ENCODE measurements around the gene SPATA33. TPM values are rescaled to one million over a fixed set of nuclear protein-coding genes. Genes with fewer than 3 reads are reported as not detected.
"Not testable (repeated sequence)": the region's sequence is repeated elsewhere in the genome, so short reads cannot be mapped to it uniquely, and the experiment has no call there.

SPATA33 gene
- polyA plus RNA-seq, 4 donors = 11.7 to 15.5 (median 13.1) TPM

GRCh38 chr16:89691231-89691985 lies 33.8 kb downstream of the SPATA33 start:
- DNase-seq (ENCODE audit: low read depth in 4 of 4, low spot score in 3 of 4) = no peak

- no peak for DNase-seq (ENCODE audit: low read depth in 4 of 4, low spot score in 3 of 4)
Measured at GRCh38 chr16:89691986-89692569, 34.4 kb downstream of the SPATA33 start.

- DNase-seq (ENCODE audit: low read depth in 4 of 4, low spot score in 3 of 4) = no peak
Measured at GRCh38 chr16:89693289-89693731, 35.7 kb downstream of the SPATA33 start.

- no peak for DNase-seq (ENCODE audit: low read depth in 4 of 4, low spot score in 3 of 4)
Measured at GRCh38 chr16:89693931-89694783, 36.5 kb downstream of the SPATA33 start.

GRCh38 chr16:89694784-89695085 lies 37.1 kb downstream of the SPATA33 start:
- DNase-seq (ENCODE audit: low read depth in 4 of 4, low spot score in 3 of 4) = not testable (repeated sequence)

GRCh38 chr16:89695086-89695874 lies 37.6 kb downstream of the SPATA33 start:
- no peak for DNase-seq (ENCODE audit: low read depth in 4 of 4, low spot score in 3 of 4)

- no peak for DNase-seq (ENCODE audit: low read depth in 4 of 4, low spot score in 3 of 4)
Measured at GRCh38 chr16:89695875-89696669, 38.4 kb downstream of the SPATA33 start.

- DNase-seq (ENCODE audit: low read depth in 4 of 4, low spot score in 3 of 4) = no peak
Measured at GRCh38 chr16:89696670-89697128, 39.1 kb downstream of the SPATA33 start.

GRCh38 chr16:89697161-89697615 lies 39.6 kb downstream of the SPATA33 start:
- no peak for DNase-seq (ENCODE audit: low read depth in 4 of 4, low spot score in 3 of 4)

GRCh38 chr16:89697616-89698331 lies 40.1 kb downstream of the SPATA33 start:
- no peak for DNase-seq (ENCODE audit: low read depth in 4 of 4, low spot score in 3 of 4)

GRCh38 chr16:89698717-89699116 lies 41.1 kb downstream of the SPATA33 start:
- not testable (repeated sequence) for DNase-seq (ENCODE audit: low read depth in 4 of 4, low spot score in 3 of 4)

- not testable (repeated sequence) for DNase-seq (ENCODE audit: low read depth in 4 of 4, low spot score in 3 of 4)
Measured at GRCh38 chr16:89699629-89700099, 42.0 kb downstream of the SPATA33 start.

GRCh38 chr16:89700100-89700648 lies 42.5 kb downstream of the SPATA33 start:
- DNase-seq (ENCODE audit: low read depth in 4 of 4, low spot score in 3 of 4) = peak; percentile 94 to 98 (median 96)

- no peak for DNase-seq (ENCODE audit: low read depth in 4 of 4, low spot score in 3 of 4)
Measured at GRCh38 chr16:89700649-89701424, 43.2 kb downstream of the SPATA33 start.

- DNase-seq (ENCODE audit: low read depth in 4 of 4, low spot score in 3 of 4) = peak; percentile 83 to 87 (median 84)
Measured at GRCh38 chr16:89701425-89702406, 44.1 kb downstream of the SPATA33 start, which contains the start of gene SPATA2L. Gene SPATA2L, minus strand, starts transcription at chr16:89701705. Its CDS starts 473 bp downstream, at chr16:89701232.

GRCh38 chr16:89704281-89704680 lies 46.6 kb downstream of the SPATA33 start:
- DNase-seq (ENCODE audit: low read depth in 4 of 4, low spot score in 3 of 4) = no peak
